ENCODE results near the gene PCID2. TPM values are rescaled to one million over a fixed set of nuclear protein-coding genes. Genes with fewer than 3 reads are reported as not detected.
A peak's percentile ranks its signal among the peaks of the same experiment; 100 is the strongest.

The PCID2 gene
- total and polyA plus RNA-seq, 8 donors, result 17.3 to 33.9 (median 21.0) TPM

GRCh38 chr13:113210833-113211232, 2.4 kb upstream of the PCID2 start:
- WGBS, 2 donors, result 89 to 93% methylated on average over 6 of the region's 6 CpGs

GRCh38 chr13:113209759-113210421, 1.4 kb upstream of the PCID2 start:
- Histone ChIP-seq H3K27me3 (no peaks in the 10 kb centered on the region), H3K27ac (peak overlapping the region; percentile 78 to 100 (median 96)), H3K36me3 (peaks cover 0 to 5% (median 0%) of the 10 kb centered on the region in 3 donors), H3K4me3 (peak overlapping the region; percentile 63 to 95 (median 86)), H3K9me3 (no peaks in the 10 kb centered on the region), H3K4me1 (peaks cover 15 to 32% (median 20%) of the 10 kb centered on the region in 3 donors)
- no peak for TF ChIP-seq CTCF (IDR thresholded peaks at IDR 0.05)
- FAIRE-seq (no peak), DNase-seq (peak; percentile 57 to 89 (median 72)), ATAC-seq (peak; percentile 17 to 52 (median 22))
- 1% methylated on average over 40 to 67 of the region's 67 CpGs for WGBS, 2 donors
- intact Hi-C loops (cut with DNase I), result no loop called here

More at GRCh38 chr13:113210833-113211232, 2.4 kb upstream of the PCID2 start:
- DNase-seq, result no peak
- intact Hi-C loops (cut with DNase I), result no loop called here
- no peak overlapping the region for H3K27ac ChIP-seq
- FAIRE-seq, result peak; percentile 37
- H3K4me1 ChIP-seq, result peaks cover 12 to 26% (median 20%) of the 10 kb centered on the region in 3 donors
- TF ChIP-seq CTCF (IDR thresholded peaks at IDR 0.05), result no peak
- no peak overlapping the region for H3K4me3 ChIP-seq
- no peak for ATAC-seq
- peaks cover 0 to 5% (median 0%) of the 10 kb centered on the region in 3 donors for H3K36me3 ChIP-seq
- H3K27me3 ChIP-seq, result no peaks in the 10 kb centered on the region
- H3K9me3 ChIP-seq, result no peaks in the 10 kb centered on the region

GRCh38 chr13:113209336-113209758, 878 bp upstream of the PCID2 start, which contains the start of gene CUL4A:
Gene CUL4A, plus strand, starts transcription at chr13:113209613. Its CDS starts 15 bp downstream, at chr13:113209628.
- DNase-seq (peak; percentile 74 to 93 (median 78)), FAIRE-seq (no peak), ATAC-seq (peak; percentile 72 to 78 (median 74))
- no peak for TF ChIP-seq CTCF (IDR thresholded peaks at IDR 0.05)
- Histone ChIP-seq H3K4me1 (peaks cover 15 to 32% (median 20%) of the 10 kb centered on the region in 3 donors), H3K36me3 (peaks cover 0 to 5% (median 0%) of the 10 kb centered on the region in 3 donors), H3K27me3 (no peaks in the 10 kb centered on the region), H3K4me3 (peak within 1 kb of the TSS; percentile 79 to 98 (median 94)), H3K9me3 (no peaks in the 10 kb centered on the region), H3K27ac (peak within 1 kb of the TSS; percentile 93 to 100 (median 98))
- 0 to 1% methylated on average over 6 to 66 of the region's 66 CpGs for whole genome bisulfite sequencing, 2 donors
- intact Hi-C loops (cut with DNase I), result no loop called here

GRCh38 chr13:113207890-113208420, 514 bp downstream of the PCID2 start:
- Histone ChIP-seq H3K4me1 (peaks cover 15 to 32% (median 20%) of the 10 kb centered on the region in 3 donors), H3K36me3 (peaks cover 0 to 5% (median 0%) of the 10 kb centered on the region in 3 donors), H3K9me3 (no peaks in the 10 kb centered on the region), H3K4me3 (peak overlapping the region; percentile 79 to 98 (median 94)), H3K27ac (peak overlapping the region; percentile 93 to 100 (median 98)), H3K27me3 (no peaks in the 10 kb centered on the region)
- ATAC-seq, result peak; percentile 40 to 52 (median 47)
- intact Hi-C loops (cut with DNase I), result no loop called here
- no peak for FAIRE-seq
- DNase-seq, result peak in 5 of 6 donors; percentile 33 to 84 (median 49)
- TF ChIP-seq CTCF (IDR thresholded peaks at IDR 0.05), result no peak
- 0 to 1% methylated on average over 44 of the region's 44 CpGs for WGBS, 2 donors

Data from pancreas (tissue), 10 donors.